Thyroid gland (tissue), 4 donors: ENCODE data around the gene CHN2. TPM values are rescaled to one million over a fixed set of nuclear protein-coding genes. Genes with fewer than 3 reads are reported as not detected.

Source experiments
- DNase-seq, 2 donors: peaks; one replicate each; pipeline ENCODE4 v3.0.0-alpha.2; 2019
- H3K27ac ChIP-seq, 3 donors: fragments of 200-600 bp; sonication (generic); 1 replicate in 2 of 3; 2 replicates in 1 of 3; pipeline ENCODE4 v1.5.1; 2016 to 2019; ENCODE audit warnings: mild to moderate bottlenecking in 1 of 3, moderate library complexity in 1 of 3
- H3K27me3 ChIP-seq: fragments of 200-600 bp; sonication (generic); one replicate; pipeline ENCODE4 v1.5.1; 2019
- H3K36me3 ChIP-seq, 2 donors: fragments of 200-600 bp; sonication (generic); one replicate each; pipeline ENCODE4 v1.5.1; 2016 to 2019
- H3K4me1 ChIP-seq, 2 donors: fragments of 200-600 bp; sonication (generic); one replicate each; pipeline ENCODE4 v1.5.1; 2017 to 2019
- H3K4me3 ChIP-seq, 3 donors: fragments of 200-600 bp; sonication (generic); replicated peaks in 1 of 3; 1 replicate in 2 of 3; 2 replicates in 1 of 3; pipeline ENCODE4 v1.5.1; 2016; ENCODE audit warnings: mild to moderate bottlenecking in 1 of 3
- H3K9me3 ChIP-seq: fragments of 200-600 bp; sonication (generic); one replicate; pipeline ENCODE4 v1.5.1; 2017
- CTCF ChIP-seq, 6 experiments: fragments of 200-600 bp in 3 of 6; fragments of 450-650 bp in 3 of 6; sonication (generic) in 3 of 6; IDR thresholded peaks; one replicate each; pipeline ENCODE4 v1.5.1; 2016 to 2019; ENCODE audit warnings: antibody characterized with exemption in 6 of 6, mild to moderate bottlenecking in 2 of 6, inconsistent platforms in 1 of 6, moderate library complexity in 1 of 6
- POLR2A ChIP-seq, 2 donors: fragments of 450-650 bp; IDR thresholded peaks; one replicate each; pipeline ENCODE4 v1.6.1; 2017; ENCODE audit warnings: antibody characterized with exemption in 2 of 2, mild to moderate bottlenecking in 2 of 2, moderate library complexity in 1 of 2
- WGBS, 2 donors: methylation state at CpG; one replicate each; pipeline ENCODE4 v1.1.5; 2017; 5-methylcytosine and 5-hydroxymethylcytosine counted together
- intact Hi-C: fragments of 100-400 bp; cut with DNase I; formaldehyde crosslinking; loops from one replicate; pipeline ENCODE4 v1.15.1; 2023
- total RNA-seq, 4 donors: library from RNA; depleted of rRNA; stranded (reverse); fragments of >200 nt; gene quantifications; one replicate each; pipeline ENCODE4 v1.2.3, GENCODE V29; 2016

CHN2 gene
- total RNA-seq, 4 donors from 2014 or later: 11.7 to 54.3 (median 41.4) TPM

- no peak overlapping the region for H3K4me3 ChIP-seq
- no peak for TF ChIP-seq POLR2A (IDR thresholded peaks at IDR 0.05)
- TF ChIP-seq CTCF (IDR thresholded peaks at IDR 0.05): no peak
- 98 to 99% methylated on average over 2 of the region's 2 CpGs for WGBS, 2 donors
- H3K36me3 ChIP-seq: no peaks in the 10 kb centered on the region
- no peak overlapping the region for H3K27ac ChIP-seq
- H3K9me3 ChIP-seq: no peaks in the 10 kb centered on the region
- H3K27me3 ChIP-seq: no peaks in the 10 kb centered on the region
- no peak for DNase-seq
- no peaks in the 10 kb centered on the region for H3K4me1 ChIP-seq
- intact Hi-C loops: no loop called here
Observed at GRCh38 chr7:29434380-29434768, 239.8 kb downstream of the CHN2 start.

GRCh38 chr7:29435167-29435566 lies 240.6 kb downstream of the CHN2 start:
- H3K4me1 ChIP-seq: no peaks in the 10 kb centered on the region
- H3K4me3 ChIP-seq: no peak overlapping the region
- intact Hi-C loops: no loop called here
- no peaks in the 10 kb centered on the region for H3K27me3 ChIP-seq
- TF ChIP-seq CTCF (IDR thresholded peaks at IDR 0.05) (no peak), POLR2A (IDR thresholded peaks at IDR 0.05) (no peak)
- no peak overlapping the region for H3K27ac ChIP-seq
- DNase-seq: no peak
- no peaks in the 10 kb centered on the region for H3K36me3 ChIP-seq
- no peaks in the 10 kb centered on the region for H3K9me3 ChIP-seq

GRCh38 chr7:29435902-29436301 lies 241.3 kb downstream of the CHN2 start:
- no peak for TF ChIP-seq CTCF (IDR thresholded peaks at IDR 0.05)
- TF ChIP-seq POLR2A (IDR thresholded peaks at IDR 0.05): no peak
- H3K27me3 ChIP-seq: no peaks in the 10 kb centered on the region
- H3K9me3 ChIP-seq: no peaks in the 10 kb centered on the region
- WGBS, 2 donors: 97 to 98% methylated on average over 3 of the region's 3 CpGs
- H3K36me3 ChIP-seq: no peaks in the 10 kb centered on the region
- intact Hi-C loops: no loop called here
- no peak for DNase-seq
- no peak overlapping the region for H3K4me3 ChIP-seq
- H3K4me1 ChIP-seq: no peaks in the 10 kb centered on the region
- no peak overlapping the region for H3K27ac ChIP-seq

- Histone ChIP-seq H3K36me3 (no peaks in the 10 kb centered on the region), H3K27me3 (no peaks in the 10 kb centered on the region), H3K4me3 (no peak overlapping the region), H3K27ac (no peak overlapping the region), H3K9me3 (no peaks in the 10 kb centered on the region), H3K4me1 (no peaks in the 10 kb centered on the region)
- TF ChIP-seq POLR2A (IDR thresholded peaks at IDR 0.05): no peak
- TF ChIP-seq CTCF (IDR thresholded peaks at IDR 0.05): no peak
- WGBS, 2 donors: 41% methylated on average over 3 of the region's 3 CpGs
- intact Hi-C loops: no loop called here
- no peak for DNase-seq
Observed at GRCh38 chr7:29442146-29442545, 247.6 kb downstream of the CHN2 start.

- intact Hi-C loops: no loop called here
- Histone ChIP-seq H3K4me1 (no peaks in the 10 kb centered on the region), H3K36me3 (no peaks in the 10 kb centered on the region), H3K9me3 (no peaks in the 10 kb centered on the region), H3K4me3 (no peak overlapping the region), H3K27me3 (no peaks in the 10 kb centered on the region), H3K27ac (no peak overlapping the region)
- DNase-seq: no peak
- WGBS, 2 donors: 81 to 97% methylated on average over 1 of the region's 1 CpG
- no peak for TF ChIP-seq POLR2A (IDR thresholded peaks at IDR 0.05)
- TF ChIP-seq CTCF (IDR thresholded peaks at IDR 0.05): no peak
Observed at GRCh38 chr7:29443552-29443951, 249.0 kb downstream of the CHN2 start.
